ENCODE results near the gene EFCAB8. TPM values are rescaled to one million over a fixed set of nuclear protein-coding genes. Genes with fewer than 3 reads are reported as not detected.
"Not testable (repeated sequence)": the region's sequence is repeated elsewhere in the genome, so short reads cannot be mapped to it uniquely, and the experiment has no call there.

The EFCAB8 gene
- total RNA-seq, 4 donors from 2014 or later: not detected

DNA sequence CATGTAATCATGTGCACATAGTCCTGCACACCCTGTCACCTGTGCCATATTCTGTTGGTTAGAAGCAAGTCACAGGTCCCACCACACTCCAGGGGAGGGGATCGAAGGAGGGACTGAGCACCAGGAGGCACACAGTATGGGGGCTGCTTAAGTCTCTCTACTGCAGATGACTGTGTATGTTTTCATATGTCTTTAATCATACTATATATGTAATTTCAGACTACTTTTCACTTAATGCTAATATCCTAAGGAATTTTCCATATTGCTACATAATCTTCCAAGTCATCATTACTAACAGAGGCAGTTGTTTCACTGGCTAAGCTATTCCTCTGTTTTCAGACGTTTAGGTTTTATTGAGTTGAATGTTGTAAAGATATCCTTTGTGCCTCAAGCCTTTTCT is 10.8 kb downstream of the EFCAB8 start:
- in situ Hi-C loops (cut with MboI; ENCODE audit: low sequenced_read_pairs in 4 of 4): no loop called here
- Histone ChIP-seq H3K27ac (no peak overlapping the region), H3K4me3 (no peak overlapping the region), H3K4me1 (no peaks in the 10 kb centered on the region), H3K36me3 (no peaks in the 10 kb centered on the region), H3K27me3 (no peaks in the 10 kb centered on the region), H3K9me3 (no peaks in the 10 kb centered on the region)
- intact Hi-C loops (cut with DNase I; ENCODE audit: low total_unique reads): no loop called here
- TF ChIP-seq, protein P1, sequence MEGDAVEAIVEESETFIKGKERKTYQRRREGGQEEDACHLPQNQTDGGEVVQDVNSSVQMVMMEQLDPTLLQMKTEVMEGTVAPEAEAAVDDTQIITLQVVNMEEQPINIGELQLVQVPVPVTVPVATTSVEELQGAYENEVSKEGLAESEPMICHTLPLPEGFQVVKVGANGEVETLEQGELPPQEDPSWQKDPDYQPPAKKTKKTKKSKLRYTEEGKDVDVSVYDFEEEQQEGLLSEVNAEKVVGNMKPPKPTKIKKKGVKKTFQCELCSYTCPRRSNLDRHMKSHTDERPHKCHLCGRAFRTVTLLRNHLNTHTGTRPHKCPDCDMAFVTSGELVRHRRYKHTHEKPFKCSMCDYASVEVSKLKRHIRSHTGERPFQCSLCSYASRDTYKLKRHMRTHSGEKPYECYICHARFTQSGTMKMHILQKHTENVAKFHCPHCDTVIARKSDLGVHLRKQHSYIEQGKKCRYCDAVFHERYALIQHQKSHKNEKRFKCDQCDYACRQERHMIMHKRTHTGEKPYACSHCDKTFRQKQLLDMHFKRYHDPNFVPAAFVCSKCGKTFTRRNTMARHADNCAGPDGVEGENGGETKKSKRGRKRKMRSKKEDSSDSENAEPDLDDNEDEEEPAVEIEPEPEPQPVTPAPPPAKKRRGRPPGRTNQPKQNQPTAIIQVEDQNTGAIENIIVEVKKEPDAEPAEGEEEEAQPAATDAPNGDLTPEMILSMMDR (IDR thresholded peaks at IDR 0.05 in 4 of 5, conservative IDR thresholded peaks at IDR 0.05 in 1 of 5): no peak
- no peak for TF ChIP-seq POLR2A (IDR thresholded peaks at IDR 0.05)
- ATAC-seq (no peak), DNase-seq (no peak)

DNA sequence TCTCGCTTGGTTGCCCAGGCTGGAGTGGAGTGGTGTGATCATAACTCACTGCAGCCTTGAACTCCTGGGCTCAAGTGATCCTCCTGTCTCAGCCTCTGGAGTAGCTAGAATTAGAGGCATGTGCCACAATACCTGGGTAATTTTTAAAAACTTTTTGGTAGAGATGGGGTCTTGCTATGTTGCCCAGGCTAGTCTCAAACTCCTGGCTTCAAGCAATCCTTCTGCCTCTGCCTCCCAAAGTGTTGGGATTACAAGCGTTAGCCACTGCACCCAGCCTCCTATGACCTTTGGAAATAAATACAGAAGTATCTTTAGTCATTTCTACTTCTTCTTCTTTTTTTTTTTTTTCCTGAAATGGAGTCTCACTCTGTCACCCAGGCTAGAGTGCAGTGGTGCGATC is 11.8 kb downstream of the EFCAB8 start:
- H3K4me1 ChIP-seq; H3K36me3 ChIP-seq; ATAC-seq; H3K9me3 ChIP-seq; DNase-seq; H3K27me3 ChIP-seq; H3K4me3 ChIP-seq; intact Hi-C loops (cut with DNase I; ENCODE audit: low total_unique reads); in situ Hi-C loops (cut with MboI; ENCODE audit: low sequenced_read_pairs in 4 of 4); H3K27ac ChIP-seq: not testable (repeated sequence)

DNA sequence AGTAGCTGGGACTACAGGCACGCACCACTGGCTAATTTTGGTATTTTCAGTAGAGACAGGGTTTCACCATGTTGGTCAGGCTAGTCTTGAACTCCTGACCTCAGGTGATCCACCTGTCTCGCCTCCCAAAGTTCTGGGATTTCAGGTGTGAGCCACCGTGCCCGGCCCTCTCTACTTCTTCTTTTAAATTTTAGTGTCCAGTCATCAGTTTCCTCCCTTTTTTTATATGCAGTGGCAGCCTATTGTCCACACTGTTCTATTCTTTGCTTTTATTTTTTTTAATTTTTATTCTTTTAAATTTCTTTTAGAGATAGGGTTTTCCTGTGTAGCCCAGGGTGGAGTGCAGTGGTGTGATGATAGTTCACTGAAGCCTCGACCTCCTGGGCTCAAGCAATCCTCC is 12.3 kb downstream of the EFCAB8 start:
- in situ Hi-C loops (cut with MboI; ENCODE audit: low sequenced_read_pairs in 4 of 4): no loop called here

DNA sequence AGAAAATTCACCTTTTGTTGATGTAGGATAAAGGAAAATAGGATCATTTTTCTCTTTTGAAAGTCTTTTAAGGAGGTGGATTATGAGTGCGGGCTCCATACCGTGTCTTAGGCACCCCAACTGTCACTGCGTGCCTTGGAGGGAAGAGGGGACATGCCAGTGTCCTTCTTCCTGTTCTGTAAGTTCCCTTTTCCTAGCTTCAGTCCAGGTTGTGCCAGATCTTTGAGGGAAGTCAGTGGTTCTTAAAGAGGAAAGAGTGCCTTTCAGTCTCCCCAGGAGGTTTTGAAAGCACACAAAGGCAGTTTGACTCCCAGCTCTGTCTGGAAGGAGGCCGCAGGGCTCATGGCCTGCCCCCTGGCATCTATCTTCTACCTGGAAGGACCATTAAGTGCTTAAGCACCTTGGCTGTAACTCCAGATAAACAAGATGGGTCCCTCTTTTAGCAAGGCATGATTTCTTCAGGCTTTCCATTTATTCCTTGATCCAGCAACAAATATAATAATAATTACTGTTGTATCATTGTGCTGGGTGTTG is 13.0 kb downstream of the EFCAB8 start:
- in situ Hi-C loops (cut with MboI; ENCODE audit: low sequenced_read_pairs in 4 of 4): no loop called here
- H3K9me3 ChIP-seq: no peaks in the 10 kb centered on the region
- TF ChIP-seq POLR2A (IDR thresholded peaks at IDR 0.05): no peak
- TF ChIP-seq, protein P1 (IDR thresholded peaks at IDR 0.05 in 4 of 5, conservative IDR thresholded peaks at IDR 0.05 in 1 of 5): no peak
- H3K4me1 ChIP-seq: no peaks in the 10 kb centered on the region
- no peaks in the 10 kb centered on the region for H3K27me3 ChIP-seq
- ATAC-seq (no peak), DNase-seq (no peak)
- no peaks in the 10 kb centered on the region for H3K36me3 ChIP-seq
- no peak overlapping the region for H3K27ac ChIP-seq
- intact Hi-C loops (cut with DNase I; ENCODE audit: low total_unique reads): no loop called here
- H3K4me3 ChIP-seq: no peak overlapping the region

More for the DNA sequence above, 12.3 kb downstream of the EFCAB8 start:
- Histone ChIP-seq H3K4me1 (no peaks in the 10 kb centered on the region), H3K36me3 (no peaks in the 10 kb centered on the region), H3K4me3 (no peak overlapping the region), H3K9me3 (no peaks in the 10 kb centered on the region), H3K27ac (no peak overlapping the region), H3K27me3 (no peaks in the 10 kb centered on the region)
- intact Hi-C loops (cut with DNase I; ENCODE audit: low total_unique reads): no loop called here
- TF ChIP-seq POLR2A (IDR thresholded peaks at IDR 0.05): no peak
- TF ChIP-seq, protein P1 (IDR thresholded peaks at IDR 0.05 in 4 of 5, conservative IDR thresholded peaks at IDR 0.05 in 1 of 5): no peak
- no peak for ATAC-seq
- no peak for DNase-seq

DNA sequence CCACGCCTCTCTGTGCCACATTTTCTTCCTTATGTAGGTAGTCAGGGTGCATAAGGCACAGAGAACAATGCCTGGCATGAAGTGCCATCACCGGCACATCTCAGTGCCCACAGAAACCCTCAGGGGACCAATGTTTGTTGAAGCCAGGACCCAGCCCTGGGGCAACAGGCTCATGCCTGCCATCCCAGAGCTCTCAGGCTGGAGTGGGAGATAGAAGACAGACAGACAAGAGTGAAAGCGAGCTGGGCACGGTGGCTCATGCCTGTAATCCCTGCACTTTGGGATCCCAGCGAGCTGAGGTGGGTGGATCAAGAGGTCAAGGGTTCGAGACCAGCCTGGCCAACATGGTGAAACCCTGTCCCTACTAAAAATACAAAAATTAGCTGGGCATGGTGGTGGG is 13.5 kb downstream of the EFCAB8 start:
- DNase-seq (no peak), ATAC-seq (no peak)
- Histone ChIP-seq H3K27me3 (no peaks in the 10 kb centered on the region), H3K4me3 (no peak overlapping the region), H3K9me3 (no peaks in the 10 kb centered on the region), H3K36me3 (no peaks in the 10 kb centered on the region), H3K4me1 (no peaks in the 10 kb centered on the region), H3K27ac (no peak overlapping the region)
- in situ Hi-C loops (cut with MboI; ENCODE audit: low sequenced_read_pairs in 4 of 4) (no loop called here), intact Hi-C loops (cut with DNase I; ENCODE audit: low total_unique reads) (no loop called here)
- TF ChIP-seq, protein P1 (IDR thresholded peaks at IDR 0.05 in 4 of 5, conservative IDR thresholded peaks at IDR 0.05 in 1 of 5): no peak
- no peak for TF ChIP-seq POLR2A (IDR thresholded peaks at IDR 0.05)

Data from gastrocnemius medialis (tissue), 4 donors.